Peyer's patch (tissue), 4 donors: ENCODE data around the gene SLC39A11.

Source experiments
- POLR2A ChIP-seq, 2 donors: fragments of 450-650 bp; IDR thresholded peaks; one replicate each; pipeline ENCODE4 v1.5.1; 2017; ENCODE audit warnings: antibody characterized with exemption in 2 of 2, mild to moderate bottlenecking in 2 of 2, moderate library complexity in 2 of 2
- TF ChIP-seq, protein P1 (sequence below), 6 experiments: fragments of 450-650 bp in 4 of 6; fragments of 200-600 bp in 2 of 6; sonication (generic) in 1 of 6; IDR thresholded peaks; one replicate each; pipeline ENCODE4 v1.5.1; 2017 to 2019; ENCODE audit warnings: antibody characterized with exemption in 6 of 6, mild to moderate bottlenecking in 3 of 6, moderate library complexity in 1 of 6

DNA sequence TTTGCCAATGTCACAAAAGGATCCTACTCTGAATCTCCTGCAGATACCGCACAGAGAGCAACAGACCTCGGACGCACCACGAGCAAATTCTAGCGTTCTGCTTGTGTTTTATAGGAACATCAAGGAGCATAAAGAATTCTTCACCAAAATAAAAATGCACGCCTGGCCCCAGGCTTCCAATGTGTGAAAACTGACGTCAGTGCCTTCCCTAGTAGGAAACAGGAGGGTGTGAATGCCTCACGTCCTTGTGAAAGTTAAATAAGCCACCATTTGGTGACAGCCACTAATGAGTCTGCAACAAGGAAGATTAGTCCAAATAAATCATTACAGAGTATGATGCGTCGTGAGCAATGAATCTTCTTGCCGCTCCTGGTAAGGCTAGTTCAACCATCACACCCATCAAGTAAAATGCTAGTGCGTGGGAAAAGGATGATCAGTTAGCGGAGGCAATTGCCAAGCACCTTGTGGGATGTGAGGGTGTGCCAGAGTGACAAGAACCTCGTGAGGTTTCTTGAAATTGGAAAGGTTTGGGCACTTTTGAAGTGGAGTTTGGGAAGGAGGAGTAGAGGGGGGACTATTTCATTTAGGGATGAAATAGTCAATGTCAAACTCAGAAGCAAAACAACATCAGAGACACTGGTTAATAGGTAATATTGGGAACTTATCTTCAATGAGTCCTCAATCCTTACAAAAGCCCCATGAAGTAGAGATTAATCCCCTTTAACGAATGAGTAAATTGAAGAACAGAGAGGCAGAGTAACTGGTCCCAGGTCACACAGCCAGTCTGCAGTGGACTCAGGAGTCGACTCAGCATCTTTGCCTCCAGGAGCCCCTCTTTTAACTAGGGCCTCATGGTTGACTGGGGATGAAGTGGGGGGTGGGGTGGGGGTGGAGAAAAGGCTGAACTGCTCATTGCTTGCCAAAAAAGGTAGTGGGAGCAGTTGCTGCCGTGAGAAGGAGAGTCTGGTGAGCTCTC, 238.8 kb downstream of the SLC39A11 start:
- TF ChIP-seq, protein P1, sequence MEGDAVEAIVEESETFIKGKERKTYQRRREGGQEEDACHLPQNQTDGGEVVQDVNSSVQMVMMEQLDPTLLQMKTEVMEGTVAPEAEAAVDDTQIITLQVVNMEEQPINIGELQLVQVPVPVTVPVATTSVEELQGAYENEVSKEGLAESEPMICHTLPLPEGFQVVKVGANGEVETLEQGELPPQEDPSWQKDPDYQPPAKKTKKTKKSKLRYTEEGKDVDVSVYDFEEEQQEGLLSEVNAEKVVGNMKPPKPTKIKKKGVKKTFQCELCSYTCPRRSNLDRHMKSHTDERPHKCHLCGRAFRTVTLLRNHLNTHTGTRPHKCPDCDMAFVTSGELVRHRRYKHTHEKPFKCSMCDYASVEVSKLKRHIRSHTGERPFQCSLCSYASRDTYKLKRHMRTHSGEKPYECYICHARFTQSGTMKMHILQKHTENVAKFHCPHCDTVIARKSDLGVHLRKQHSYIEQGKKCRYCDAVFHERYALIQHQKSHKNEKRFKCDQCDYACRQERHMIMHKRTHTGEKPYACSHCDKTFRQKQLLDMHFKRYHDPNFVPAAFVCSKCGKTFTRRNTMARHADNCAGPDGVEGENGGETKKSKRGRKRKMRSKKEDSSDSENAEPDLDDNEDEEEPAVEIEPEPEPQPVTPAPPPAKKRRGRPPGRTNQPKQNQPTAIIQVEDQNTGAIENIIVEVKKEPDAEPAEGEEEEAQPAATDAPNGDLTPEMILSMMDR (IDR thresholded peaks at IDR 0.05): no peak
- TF ChIP-seq POLR2A (IDR thresholded peaks at IDR 0.05): no peak
